Endothelial cell of umbilical vein (primary cell): ENCODE measurements around the gene VANGL2. TPM values are rescaled to one million over a fixed set of nuclear protein-coding genes. Genes with fewer than 3 reads are reported as not detected.

Experiments
- BruUV-seq: library from RNA; stranded (reverse); fragments of 400-500 nt; replicated peaks from 2 replicates; lab custom pipeline; 2021; lab: Mats Ljungman, UMichigan
- CTCF ChIA-PET: fragments of 300-600, 350-600 bp; sonication (Branson Sonifier 250); formaldehyde crosslinking; loops from one replicate; lab custom pipeline; 2021; ENCODE audit warnings: antibody characterized with exemption, inconsistent platforms; lab: Charles Lee
- POLR2A ChIA-PET: fragments of 300-600, 350-600 bp; sonication (Branson Sonifier 250); formaldehyde crosslinking; loops from one replicate; lab custom pipeline; 2021; ENCODE audit warnings: antibody characterized with exemption, inconsistent platforms; lab: Charles Lee
- DNase-seq: peaks from one replicate; pipeline ENCODE4 v3.0.0-alpha.2; 2011; ENCODE audit warnings: low read depth, low spot score
- FAIRE-seq: peaks from 2 replicates; lab custom pipeline; 2011; peaks lifted over from hg19 to GRCh38; lab: Jason Lieb, UNC
- H2AFZ ChIP-seq: 2 replicates; pipeline ENCODE4 v1.6.0; 2012; ENCODE audit warnings: low read depth, low read length, control low read depth, inconsistent platforms
- H3K27ac ChIP-seq: 2 replicates; pipeline ENCODE4 v1.5.1; 2011; ENCODE audit warnings: low read depth, mild to moderate bottlenecking, control low read depth, low read length, moderate library complexity; ENCODE audit not compliant: insufficient read depth
- H3K27me3 ChIP-seq, 2 experiments: 2 replicates each; pipeline versions ENCODE4 v1.6.0 to v1.6.1; 2011; ENCODE audit warnings: low read length in 2 of 2, mixed read lengths in 1 of 2; ENCODE audit not compliant: control insufficient read depth in 2 of 2, insufficient read depth in 2 of 2
- H3K36me3 ChIP-seq, 2 experiments: 2 replicates in 1 of 2; 3 replicates in 1 of 2; pipeline ENCODE4 v1.5.1; 2011; ENCODE audit warnings: low read length in 2 of 2, mild to moderate bottlenecking in 1 of 2, moderate library complexity in 1 of 2; ENCODE audit not compliant: control insufficient read depth in 2 of 2, insufficient read depth in 2 of 2; ENCODE audit errors: extremely low read depth in 1 of 2
- H3K4me1 ChIP-seq: 3 replicates; pipeline ENCODE4 v1.5.1; 2011; ENCODE audit warnings: mild to moderate bottlenecking, low read length; ENCODE audit not compliant: control insufficient read depth, insufficient read depth; ENCODE audit errors: extremely low read depth
- H3K4me2 ChIP-seq: 2 replicates; pipeline ENCODE4 v1.6.1; 2011; ENCODE audit warnings: low read length, control low read depth, mixed read lengths; ENCODE audit not compliant: insufficient read depth
- H3K4me3 ChIP-seq, 3 experiments: fragments of 200-600 bp in 1 of 3; sonication (generic), shearing (Covaris generic) in 1 of 3; replicated peaks in 1 of 3; 2 replicates each; pipeline ENCODE4 v1.5.1; 2011 to 2016; ENCODE audit warnings: control low read depth in 3 of 3, low read length in 3 of 3, mild to moderate bottlenecking in 2 of 3, inconsistent platforms in 1 of 3, low read depth in 1 of 3, moderate library complexity in 1 of 3; ENCODE audit not compliant: insufficient read depth in 1 of 3
- H3K79me2 ChIP-seq: 2 replicates; pipeline ENCODE4 v1.6.0; 2012; ENCODE audit warnings: low read length, inconsistent platforms; ENCODE audit not compliant: control insufficient read depth, insufficient read depth
- H3K9ac ChIP-seq: replicated peaks from 2 replicates; pipeline ENCODE3; 2011; ENCODE audit warnings: low read length, control low read depth; ENCODE audit not compliant: insufficient read depth; ENCODE audit errors: extremely low read depth
- H3K9me1 ChIP-seq: replicated peaks from 3 replicates; pipeline ENCODE4 v1.6.0; 2011; ENCODE audit warnings: mild to moderate bottlenecking, low read length; ENCODE audit not compliant: control insufficient read depth, insufficient read depth; ENCODE audit errors: extremely low read depth
- H3K9me3 ChIP-seq: replicated peaks from 2 replicates; pipeline ENCODE4 v1.5.1; 2012; ENCODE audit warnings: low read length, inconsistent platforms; ENCODE audit not compliant: control insufficient read depth, insufficient read depth
- H4K20me1 ChIP-seq: replicated peaks from 2 replicates; pipeline ENCODE3; 2011; ENCODE audit warnings: mild to moderate bottlenecking, low read length; ENCODE audit not compliant: control insufficient read depth, insufficient read depth; ENCODE audit errors: extremely low read depth
- EZH2 ChIP-seq: IDR thresholded peaks from 2 replicates; pipeline ENCODE4 v1.6.1; 2012; ENCODE audit warnings: borderline replicate concordance, low read depth, mild to moderate bottlenecking, moderate library complexity, low read length, inconsistent platforms; ENCODE audit not compliant: severe bottlenecking
- FOS ChIP-seq: IDR thresholded peaks from 2 replicates; pipeline ENCODE4 v1.6.1; 2011; ENCODE audit warnings: mild to moderate bottlenecking, low read length, moderate library complexity, borderline replicate concordance; ENCODE audit not compliant: insufficient read depth
- GATA2 ChIP-seq: IDR thresholded peaks from 2 replicates; pipeline ENCODE4 v1.7.0; 2011; ENCODE audit warnings: low read depth, mild to moderate bottlenecking, moderate library complexity, mixed read lengths, low read length; ENCODE audit not compliant: insufficient read length, insufficient read depth
- JUN ChIP-seq: IDR thresholded peaks from 2 replicates; pipeline ENCODE4 v1.6.1; 2011; ENCODE audit warnings: borderline replicate concordance, low read depth; ENCODE audit not compliant: insufficient read length, insufficient read depth
- MYC ChIP-seq: IDR thresholded peaks from one replicate; pipeline ENCODE4 v1.6.1; 2011; ENCODE audit warnings: mild to moderate bottlenecking, low read depth, low read length
- POLR2A ChIP-seq: IDR thresholded peaks from 2 replicates; pipeline ENCODE4 v1.6.1; 2012; ENCODE audit warnings: low read depth, mild to moderate bottlenecking, control low read depth, low read length
- POLR2AphosphoS5 ChIP-seq: IDR thresholded peaks from 2 replicates; pipeline ENCODE4 v1.6.1; 2012; ENCODE audit warnings: low read depth, mild to moderate bottlenecking, control low read depth, low read length, moderate library complexity; ENCODE audit not compliant: insufficient read depth
- dilution Hi-C: fragments of 300-500 bp; cut with MboI; formaldehyde crosslinking; loops from one replicate; pipeline ENCODE4 v1.15.0; 2019; ENCODE audit warnings: low sequenced_read_pairs; ENCODE audit not compliant: extremely low pct_ligation_motif_present
- intact Hi-C: fragments of 100-400 bp; cut with micrococcal nuclease; formaldehyde crosslinking; loops from one replicate; pipeline ENCODE4 v1.10.0; 2022
- polyA plus RNA-seq, 4 experiments: library from polyadenylated mRNA; depleted of rRNA in 3 of 4; stranded (reverse) in 3 of 4; unstranded in 1 of 4; fragments of >200 nt; gene quantifications; 2 replicates each; pipeline versions ENCODE4 v1.2.1 to v1.2.3, GENCODE V29; 2011 to 2012; ENCODE audit warnings: missing spikeins in 1 of 4
- total RNA-seq: library from RNA; stranded (reverse); gene quantifications from 2 replicates; pipeline ENCODE4 v1.2.3, GENCODE V29; 2021
- TF ChIP-seq, protein P1 (sequence below), 2 donors: IDR thresholded peaks; 1 replicate in 1 of 2; 2 replicates in 1 of 2; pipeline ENCODE4 v1.5.1; 2011; ENCODE audit warnings: low read length in 2 of 2, mild to moderate bottlenecking in 2 of 2, moderate library complexity in 2 of 2, control low read depth in 1 of 2, inconsistent platforms in 1 of 2, low read depth in 1 of 2; ENCODE audit not compliant: insufficient read depth in 1 of 2; ENCODE audit errors: extremely low read depth in 1 of 2
- TF ChIP-seq, protein P2 (sequence below): IDR thresholded peaks from 2 replicates; pipeline ENCODE4 v1.6.1; 2011; ENCODE audit not compliant: insufficient read depth, insufficient read length

The VANGL2 gene
- total and polyA plus RNA-seq, 2 donors (not counting 3 experiments of a cell fraction or from before 2014, with no cell fraction given), result 0.01 TPM; not detected in 1

DNA sequence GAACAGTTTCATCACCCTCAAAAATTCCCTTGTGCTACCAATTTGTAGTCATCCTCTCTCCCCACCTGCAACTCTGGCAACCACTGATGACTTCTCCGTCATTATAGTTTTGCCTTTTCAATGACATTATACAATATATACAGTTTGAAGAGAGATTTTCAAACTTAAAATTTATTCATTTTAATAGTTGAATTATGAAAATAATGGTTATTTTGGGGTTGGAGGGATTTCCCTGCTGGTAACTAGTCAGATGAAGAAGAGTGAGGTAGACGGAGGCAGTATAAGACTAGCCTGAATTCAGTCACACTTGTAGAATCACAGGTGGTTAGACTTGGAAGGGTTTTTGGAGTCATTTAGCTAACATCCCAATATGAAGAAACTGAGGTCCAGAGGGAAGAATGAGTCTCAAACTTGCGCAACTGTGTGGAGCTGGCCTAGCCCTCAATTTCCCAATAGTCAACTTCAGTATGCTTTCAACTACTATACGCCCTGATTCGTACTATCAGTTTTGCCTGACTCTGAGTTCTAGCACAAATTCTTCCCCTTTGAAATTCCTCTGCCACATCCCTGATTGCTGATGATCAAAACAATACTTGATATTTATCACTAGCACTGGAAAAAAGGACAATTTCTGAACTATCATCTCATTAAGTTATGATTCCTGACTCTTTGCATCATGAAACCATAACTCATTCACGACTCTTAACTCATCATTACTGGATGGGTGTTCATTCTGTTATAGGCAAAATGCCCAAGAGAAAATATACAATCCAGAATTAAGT is 54.2 kb downstream of the VANGL2 start:
- TF ChIP-seq, protein P1, sequence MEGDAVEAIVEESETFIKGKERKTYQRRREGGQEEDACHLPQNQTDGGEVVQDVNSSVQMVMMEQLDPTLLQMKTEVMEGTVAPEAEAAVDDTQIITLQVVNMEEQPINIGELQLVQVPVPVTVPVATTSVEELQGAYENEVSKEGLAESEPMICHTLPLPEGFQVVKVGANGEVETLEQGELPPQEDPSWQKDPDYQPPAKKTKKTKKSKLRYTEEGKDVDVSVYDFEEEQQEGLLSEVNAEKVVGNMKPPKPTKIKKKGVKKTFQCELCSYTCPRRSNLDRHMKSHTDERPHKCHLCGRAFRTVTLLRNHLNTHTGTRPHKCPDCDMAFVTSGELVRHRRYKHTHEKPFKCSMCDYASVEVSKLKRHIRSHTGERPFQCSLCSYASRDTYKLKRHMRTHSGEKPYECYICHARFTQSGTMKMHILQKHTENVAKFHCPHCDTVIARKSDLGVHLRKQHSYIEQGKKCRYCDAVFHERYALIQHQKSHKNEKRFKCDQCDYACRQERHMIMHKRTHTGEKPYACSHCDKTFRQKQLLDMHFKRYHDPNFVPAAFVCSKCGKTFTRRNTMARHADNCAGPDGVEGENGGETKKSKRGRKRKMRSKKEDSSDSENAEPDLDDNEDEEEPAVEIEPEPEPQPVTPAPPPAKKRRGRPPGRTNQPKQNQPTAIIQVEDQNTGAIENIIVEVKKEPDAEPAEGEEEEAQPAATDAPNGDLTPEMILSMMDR (IDR thresholded peaks at IDR 0.05; ENCODE audit: extremely low read depth in 1 of 2, insufficient read depth in 1 of 2, low read depth in 1 of 2, low read length in 2 of 2), result no peak
- TF ChIP-seq GATA2, result no peak
- no peak for TF ChIP-seq POLR2AphosphoS5
- TF ChIP-seq POLR2A, result no peak
- TF ChIP-seq, protein P2, sequence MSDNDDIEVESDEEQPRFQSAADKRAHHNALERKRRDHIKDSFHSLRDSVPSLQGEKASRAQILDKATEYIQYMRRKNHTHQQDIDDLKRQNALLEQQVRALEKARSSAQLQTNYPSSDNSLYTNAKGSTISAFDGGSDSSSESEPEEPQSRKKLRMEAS, result no peak
- no peak for TF ChIP-seq EZH2
- TF ChIP-seq JUN, result no peak
- no peak for TF ChIP-seq FOS
- TF ChIP-seq MYC, result no peak
- Histone ChIP-seq H3K79me2 (no peaks in the 10 kb centered on the region), H2AFZ (no peak overlapping the region), H3K4me3 (no peak overlapping the region), H3K4me2 (no peak overlapping the region), H3K9me1 (no peaks in the 10 kb centered on the region), H3K27ac (no peak overlapping the region), H3K9me3 (no peaks in the 10 kb centered on the region), H3K36me3 (no peaks in the 10 kb centered on the region), H3K9ac (no peak overlapping the region), H3K4me1 (no peaks in the 10 kb centered on the region), H4K20me1 (no peaks in the 10 kb centered on the region), H3K27me3 (peaks cover 0 to 10% of the 10 kb centered on the region in 2 experiments)
- intact Hi-C loops (no loop called here), dilution Hi-C loops (no loop called here)
- DNase-seq (no peak), FAIRE-seq (no peak)
- POLR2A ChIA-PET, result no interaction called here
- CTCF ChIA-PET, result no interaction called here
- BruUV-seq, result no TSS peak
